Measurements from ENCODE around the gene PTPRK.

Gene PTPRK

GRCh38 chr6:128057946-128058345 lies 462.5 kb downstream of the PTPRK start:
- no peak overlapping the region for H3K27ac ChIP-seq
- no peak for DNase-seq
- in situ Hi-C loops (cut with HindIII; ENCODE audit: low pct_ligation_motif_present, low sequenced_read_pairs) = no loop called here
- TF ChIP-seq CTCF (IDR thresholded peaks at IDR 0.05; ENCODE audit: low read depth, low read length, missing control alignments) = no peak
- H3K27me3 ChIP-seq (replicated peaks) = no peaks in the 10 kb centered on the region
- no peaks in the 10 kb centered on the region for H3K36me3 ChIP-seq (replicated peaks)
- no peak overlapping the region for H3K4me3 ChIP-seq (ENCODE audit: low read depth, low read length)

GRCh38 chr6:128057541-128057940 lies 462.9 kb downstream of the PTPRK start:
- in situ Hi-C loops (cut with HindIII; ENCODE audit: low pct_ligation_motif_present, low sequenced_read_pairs) = no loop called here
- no peaks in the 10 kb centered on the region for H3K27me3 ChIP-seq (replicated peaks)
- H3K27ac ChIP-seq = no peak overlapping the region
- no peak for TF ChIP-seq CTCF (IDR thresholded peaks at IDR 0.05; ENCODE audit: low read depth, low read length, missing control alignments)
- no peaks in the 10 kb centered on the region for H3K36me3 ChIP-seq (replicated peaks)
- no peak overlapping the region for H3K4me3 ChIP-seq (ENCODE audit: low read depth, low read length)
- DNase-seq = peak; percentile 20

GRCh38 chr6:128053109-128053508 lies 467.3 kb downstream of the PTPRK start:
- DNase-seq = no peak
- H3K36me3 ChIP-seq (replicated peaks) = no peaks in the 10 kb centered on the region
- TF ChIP-seq CTCF (IDR thresholded peaks at IDR 0.05; ENCODE audit: low read depth, low read length, missing control alignments) = no peak
- in situ Hi-C loops (cut with HindIII; ENCODE audit: low pct_ligation_motif_present, low sequenced_read_pairs) = no loop called here
- no peaks in the 10 kb centered on the region for H3K27me3 ChIP-seq (replicated peaks)
- H3K4me3 ChIP-seq (ENCODE audit: low read depth, low read length) = no peak overlapping the region
- no peak overlapping the region for H3K27ac ChIP-seq

GRCh38 chr6:128047989-128048388 lies 472.4 kb downstream of the PTPRK start:
- Histone ChIP-seq H3K27ac (no peak overlapping the region), H3K36me3 (replicated peaks) (no peaks in the 10 kb centered on the region), H3K27me3 (replicated peaks) (no peaks in the 10 kb centered on the region), H3K4me3 (ENCODE audit: low read depth, low read length) (no peak overlapping the region)
- no peak for TF ChIP-seq CTCF (IDR thresholded peaks at IDR 0.05; ENCODE audit: low read depth, low read length, missing control alignments)
- in situ Hi-C loops (cut with HindIII; ENCODE audit: low pct_ligation_motif_present, low sequenced_read_pairs) = no loop called here
- DNase-seq = no peak

- Histone ChIP-seq H3K4me3 (ENCODE audit: low read depth, low read length) (no peak overlapping the region), H3K27me3 (replicated peaks) (no peaks in the 10 kb centered on the region), H3K36me3 (replicated peaks) (no peaks in the 10 kb centered on the region), H3K27ac (no peak overlapping the region)
- DNase-seq = no peak
- no peak for TF ChIP-seq CTCF (IDR thresholded peaks at IDR 0.05; ENCODE audit: low read depth, low read length, missing control alignments)
- in situ Hi-C loops (cut with HindIII; ENCODE audit: low pct_ligation_motif_present, low sequenced_read_pairs) = no loop called here
These were observed 474.4 kb downstream of the PTPRK start for GRCh38 chr6:128046033-128046432.

GRCh38 chr6:128039543-128039942 lies 480.9 kb downstream of the PTPRK start:
- H3K4me3 ChIP-seq (ENCODE audit: low read depth, low read length) = no peak overlapping the region
- no peak overlapping the region for H3K27ac ChIP-seq
- H3K27me3 ChIP-seq (replicated peaks) = no peaks in the 10 kb centered on the region
- no peak for DNase-seq
- TF ChIP-seq CTCF (IDR thresholded peaks at IDR 0.05; ENCODE audit: low read depth, low read length, missing control alignments) = no peak
- H3K36me3 ChIP-seq (replicated peaks) = no peaks in the 10 kb centered on the region
- in situ Hi-C loops (cut with HindIII; ENCODE audit: low pct_ligation_motif_present, low sequenced_read_pairs) = no loop called here
